HG03159 (cell line): Measurements from ENCODE around the gene CUL4B.
"Not testable (repeated sequence)": the region's sequence is repeated elsewhere in the genome, so short reads cannot be mapped to it uniquely, and the experiment has no call there.

Experiments used
- ATAC-seq: cut with Tn5 transposase; IDR thresholded peaks from one replicate; pipeline ENCODE4 v1.9.1; 2021; ENCODE audit warnings: mild to moderate bottlenecking, moderate library complexity; ENCODE audit not compliant: unreplicated experiment

CUL4B gene

DNA sequence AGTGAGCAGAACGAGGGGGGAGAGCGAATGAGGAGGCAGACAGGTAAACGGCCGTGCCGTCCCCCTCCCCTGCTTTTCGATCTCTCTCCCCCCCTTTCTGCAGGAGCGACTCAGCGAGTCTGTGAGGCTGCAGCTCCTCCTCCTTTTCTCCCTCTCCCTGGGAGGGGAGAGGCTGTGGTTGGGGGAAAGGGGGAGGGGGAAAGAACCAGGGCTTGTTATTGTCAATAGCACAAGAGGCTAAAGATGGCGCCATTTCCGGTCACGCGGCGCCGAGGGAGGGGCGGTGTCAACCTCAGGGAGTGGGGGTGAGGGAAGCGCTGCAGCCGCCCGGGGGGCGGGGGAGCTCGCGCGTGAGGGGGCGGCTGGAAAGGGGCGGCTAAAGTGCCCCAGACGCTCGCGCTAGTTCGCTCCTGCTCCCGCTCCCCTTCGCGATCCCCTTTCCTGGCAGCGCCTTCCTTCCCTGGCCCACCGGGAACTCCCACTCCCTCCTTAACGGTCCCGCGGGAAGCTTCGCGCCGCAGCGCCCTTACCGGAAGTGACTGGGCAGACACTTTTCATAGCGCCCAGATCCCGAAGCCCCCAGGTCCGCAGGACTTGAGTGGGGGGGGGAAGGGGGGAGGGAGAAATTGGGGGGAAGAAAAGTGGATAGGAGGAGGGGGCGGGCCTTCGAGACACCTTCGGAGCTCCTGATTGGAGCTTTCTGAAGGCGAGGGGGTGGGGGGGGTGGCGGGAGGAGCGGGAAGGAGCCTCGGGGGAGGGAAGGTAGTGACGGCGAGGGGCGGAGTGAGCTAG lies at the start of gene CUL4B:
TSS of gene CUL4B (minus strand) at position 121 of the 792 bp plus-strand sequence. CDS start 324 bp downstream, outside the sequence.
- peak; percentile 83 for ATAC-seq

DNA sequence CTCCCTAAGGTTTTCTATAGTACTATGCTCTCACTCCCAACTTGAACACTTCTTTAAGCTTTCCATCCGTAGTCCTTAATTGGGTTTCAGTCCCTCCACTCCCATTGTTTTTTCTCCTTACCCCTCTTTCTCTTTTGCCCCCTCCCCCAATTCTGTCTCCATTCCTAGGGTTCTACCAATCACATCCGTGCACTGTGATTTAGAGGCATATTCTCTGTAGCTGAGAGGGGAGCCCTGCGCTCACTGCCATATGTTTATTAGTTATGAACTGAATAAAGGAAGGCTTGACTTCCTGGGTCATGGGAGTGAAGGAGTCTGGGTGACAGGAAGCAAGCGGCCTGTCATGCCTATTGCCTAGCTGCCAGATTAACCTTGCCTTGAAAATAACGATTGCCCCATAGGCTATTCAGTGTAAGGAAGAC lies 43.6 kb upstream of the CUL4B start:
- ATAC-seq = peak; percentile 64

DNA sequence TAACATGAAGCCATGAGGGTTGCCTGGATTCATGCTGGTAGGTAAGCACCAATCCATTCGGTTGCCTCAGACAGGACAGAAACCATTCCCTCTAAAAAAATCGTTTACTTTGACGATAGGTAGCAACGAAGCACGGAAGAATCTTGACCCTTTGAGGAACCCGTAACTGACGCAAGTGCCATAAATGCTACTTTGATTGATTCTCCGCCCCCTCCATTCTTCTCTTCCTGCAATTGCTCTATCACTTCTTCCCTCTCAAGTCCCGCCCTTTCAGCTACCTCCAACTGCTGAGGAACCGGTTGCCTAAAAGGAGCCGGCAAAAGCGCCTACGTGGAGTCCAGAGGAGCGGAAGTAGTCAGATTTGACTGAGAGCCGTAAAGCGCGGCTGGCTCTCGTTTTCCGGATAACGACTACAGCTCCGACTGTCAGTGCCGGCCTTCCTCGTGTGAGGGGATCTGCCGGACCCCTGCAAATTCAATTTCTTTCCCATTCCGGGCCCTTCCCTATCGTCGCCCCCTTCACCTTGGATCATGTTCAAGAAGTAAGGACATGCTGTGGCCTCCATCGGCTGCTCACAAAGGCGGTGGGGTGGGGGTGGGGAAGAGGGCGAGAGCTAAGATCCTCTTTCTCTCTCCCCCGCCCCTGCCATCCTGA lies 43.1 kb upstream of the CUL4B start, which contains the start of gene MCTS1:
TSS of gene MCTS1 (plus strand) at position 395 of the 654 bp plus-strand sequence. CDS start at position 531, 136 bp downstream.
- peak; percentile 89 for ATAC-seq

DNA sequence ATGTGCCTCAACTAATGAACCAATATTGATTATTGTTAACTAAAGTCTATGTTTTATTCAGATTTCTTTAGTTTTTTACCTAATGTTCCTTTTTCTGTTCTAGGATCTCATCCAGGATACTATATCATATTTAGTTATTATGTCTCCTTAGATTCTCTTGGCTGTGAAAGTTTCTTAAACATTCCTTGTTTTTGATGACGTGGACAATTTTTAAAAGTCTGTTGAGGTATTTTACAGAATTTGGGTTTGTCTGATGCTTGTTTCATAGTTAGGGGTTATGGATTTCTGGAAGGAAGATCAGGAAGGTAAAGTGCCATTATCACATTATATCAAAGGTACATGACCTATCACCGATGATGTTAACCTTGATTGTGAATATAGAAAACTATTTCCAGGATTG lies 24.9 kb upstream of the CUL4B start:
- ATAC-seq = no peak

DNA sequence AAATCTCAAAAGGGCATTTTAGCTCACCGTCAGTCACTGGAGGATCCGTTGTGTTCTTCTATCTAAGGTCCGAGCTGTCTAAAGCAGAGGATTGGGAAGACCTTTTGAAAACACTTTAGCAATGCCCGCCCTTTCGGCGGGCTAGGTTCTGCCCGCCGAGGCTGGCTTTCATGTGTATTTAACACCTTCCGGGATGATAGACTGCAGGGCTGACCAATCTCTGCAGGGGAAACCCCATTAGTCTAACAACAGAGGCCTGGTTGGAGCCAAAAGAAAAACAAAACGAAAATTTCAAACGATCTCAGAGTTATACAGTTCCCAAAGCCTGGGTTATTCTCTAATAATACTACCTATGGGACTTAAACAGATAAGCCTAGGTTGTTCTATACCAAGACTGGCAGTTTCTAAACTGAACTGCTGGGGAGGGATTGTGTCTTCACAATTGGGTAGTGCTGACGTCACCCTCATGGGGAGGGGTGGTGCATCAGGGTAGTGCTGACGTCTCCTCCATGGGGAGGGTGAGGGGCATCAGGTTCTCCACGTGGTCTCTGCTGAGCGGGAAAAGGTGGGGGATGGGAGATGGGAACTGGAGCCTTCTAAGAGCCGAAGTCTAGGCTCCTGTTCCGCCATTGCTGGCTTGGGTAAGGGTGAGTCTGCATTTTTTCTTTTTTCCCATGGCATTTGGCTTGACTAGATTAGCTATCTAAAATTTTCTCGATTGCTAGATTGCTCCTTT lies 14.8 kb upstream of the CUL4B start:
- no peak for ATAC-seq

DNA sequence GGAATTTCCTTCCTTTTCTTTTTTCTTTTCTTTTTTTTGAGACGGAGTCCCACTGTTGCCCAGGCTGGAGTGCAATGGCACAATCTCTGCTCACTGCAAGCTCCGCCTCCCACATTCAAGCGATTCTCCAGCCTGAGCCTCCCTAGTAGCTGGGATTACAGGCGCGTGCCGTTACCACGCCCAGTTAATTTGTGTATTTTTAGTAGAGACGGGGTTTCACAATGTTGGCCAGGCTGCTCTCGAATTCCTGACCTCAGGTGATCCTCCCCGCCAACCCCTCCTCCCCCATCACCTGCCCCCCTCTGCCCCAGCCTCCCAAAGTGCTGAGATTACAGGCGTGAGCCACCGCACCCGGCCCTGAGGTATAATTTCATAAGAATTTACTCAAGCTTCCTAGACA lies 13.0 kb upstream of the CUL4B start:
- ATAC-seq = not testable (repeated sequence)

DNA sequence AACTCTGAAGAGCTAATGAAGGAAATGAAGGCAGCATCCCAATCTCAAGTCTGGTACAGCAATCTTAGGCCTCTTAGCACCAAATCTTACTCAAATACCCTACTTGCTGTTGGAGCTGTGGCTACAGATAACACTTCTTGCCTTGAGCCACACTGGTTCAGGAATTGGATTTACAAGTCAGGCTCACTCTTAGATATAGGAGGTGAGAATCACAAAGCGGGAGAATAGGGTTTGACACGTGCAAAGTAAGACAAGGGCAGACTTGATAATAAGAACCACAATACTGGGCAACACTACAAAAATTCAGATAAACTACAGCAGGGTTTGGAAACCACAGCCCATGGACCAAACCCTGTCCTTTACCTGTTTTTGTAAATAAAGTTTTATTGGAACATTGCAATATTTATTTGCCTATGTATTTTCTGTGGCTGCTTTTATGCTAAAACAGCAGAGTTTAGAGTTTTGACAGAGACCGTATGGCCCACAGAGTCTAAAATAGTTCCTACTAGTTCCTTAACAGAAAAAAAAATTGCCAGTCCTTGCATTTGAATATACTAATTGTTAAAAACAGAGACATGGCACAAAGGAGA lies 9.3 kb upstream of the CUL4B start:
- ATAC-seq = no peak

DNA sequence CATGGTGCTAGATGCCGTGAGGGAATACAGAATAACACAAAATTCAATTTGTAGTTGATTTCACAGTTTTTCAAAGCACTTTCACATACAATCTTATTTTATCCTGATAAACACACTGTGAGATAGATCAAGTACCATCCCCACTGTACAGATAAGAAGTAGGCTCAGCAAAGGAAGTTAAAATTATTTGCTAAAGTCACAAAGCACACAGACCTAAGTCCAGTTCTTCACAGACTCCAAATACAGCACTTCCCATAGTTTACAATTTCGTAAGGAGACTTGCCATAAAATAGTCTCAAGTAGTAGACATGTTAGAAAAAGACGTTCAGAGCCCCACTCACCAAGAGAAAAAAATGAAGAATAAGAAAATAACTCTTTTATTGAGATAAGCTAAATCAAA lies 7.8 kb upstream of the CUL4B start:
- ATAC-seq = no peak

DNA sequence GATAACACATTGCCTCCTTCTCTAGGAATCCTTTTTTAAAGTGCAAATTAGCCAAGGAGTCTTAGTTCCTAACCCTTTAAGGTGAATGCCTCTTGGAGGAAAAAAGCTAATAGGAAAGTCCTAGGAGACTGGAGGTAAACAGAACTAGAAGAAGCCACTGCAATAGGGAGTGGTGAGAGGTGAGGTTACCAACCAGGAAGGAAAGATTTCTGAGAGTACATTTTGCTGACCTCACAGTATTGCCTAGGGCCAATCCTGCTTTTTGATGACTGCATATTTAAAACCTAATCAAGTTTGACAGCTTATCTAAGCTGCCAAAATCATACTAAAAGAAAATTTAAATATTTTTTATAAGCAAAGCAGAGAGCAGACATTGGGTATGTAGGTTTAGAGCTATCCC lies 7.3 kb upstream of the CUL4B start:
- no peak for ATAC-seq

DNA sequence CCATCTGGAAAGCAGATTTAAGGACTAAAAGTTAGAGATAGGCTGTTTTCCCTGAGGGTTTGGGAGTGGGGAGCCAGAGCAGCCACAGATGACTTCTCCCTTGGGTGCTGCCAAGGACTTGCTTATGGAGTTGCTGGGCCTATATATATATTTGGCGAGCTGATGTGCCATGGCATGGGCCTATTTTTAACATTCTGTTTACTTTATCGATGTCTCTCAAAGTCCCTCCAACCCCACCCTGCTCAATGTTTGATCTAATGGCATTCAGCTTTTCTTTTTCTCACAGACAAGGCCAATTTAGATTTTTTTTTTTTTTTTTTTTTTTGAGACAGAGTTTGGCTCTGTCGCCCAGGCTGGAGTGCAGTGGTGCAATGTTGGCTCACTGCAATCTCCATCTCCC lies 6.1 kb upstream of the CUL4B start:
- no peak for ATAC-seq

DNA sequence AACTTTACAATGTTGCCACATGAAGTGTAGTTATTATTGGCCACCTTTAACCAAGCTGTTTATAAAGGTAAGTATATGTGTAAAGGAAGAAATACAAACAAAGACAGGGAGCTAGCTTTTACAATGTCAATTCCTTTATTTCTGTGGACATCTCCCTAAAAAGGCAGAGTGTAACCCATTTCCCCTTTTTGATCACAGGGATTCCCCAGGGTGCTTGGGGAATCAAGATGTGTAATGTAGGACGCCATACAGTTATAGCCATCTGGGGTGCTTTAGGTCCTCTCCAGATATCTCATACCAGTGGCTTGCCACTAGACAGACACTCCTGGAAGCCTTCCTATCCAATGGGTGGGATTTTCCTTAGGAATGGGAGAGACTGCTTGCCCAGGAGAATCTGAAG lies 4.2 kb upstream of the CUL4B start:
- no peak for ATAC-seq

DNA sequence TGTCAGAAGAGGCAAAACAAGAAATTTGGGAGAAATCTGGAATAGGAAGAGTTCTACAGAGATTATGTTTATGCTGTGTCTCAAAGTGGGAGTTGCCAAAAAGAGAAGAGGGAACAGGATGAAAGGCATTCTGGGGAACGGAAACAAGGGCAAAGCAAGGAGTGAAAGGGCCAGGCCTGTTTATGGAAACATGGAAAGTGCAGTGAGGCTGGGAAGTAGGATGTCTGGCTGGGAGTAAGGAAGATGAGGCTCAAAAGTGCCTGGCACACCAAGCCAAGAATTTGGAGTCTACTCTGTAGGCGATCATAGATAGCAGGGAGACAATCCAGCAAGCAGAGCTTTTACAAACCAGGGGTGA lies 1.8 kb upstream of the CUL4B start:
- ATAC-seq = no peak

DNA sequence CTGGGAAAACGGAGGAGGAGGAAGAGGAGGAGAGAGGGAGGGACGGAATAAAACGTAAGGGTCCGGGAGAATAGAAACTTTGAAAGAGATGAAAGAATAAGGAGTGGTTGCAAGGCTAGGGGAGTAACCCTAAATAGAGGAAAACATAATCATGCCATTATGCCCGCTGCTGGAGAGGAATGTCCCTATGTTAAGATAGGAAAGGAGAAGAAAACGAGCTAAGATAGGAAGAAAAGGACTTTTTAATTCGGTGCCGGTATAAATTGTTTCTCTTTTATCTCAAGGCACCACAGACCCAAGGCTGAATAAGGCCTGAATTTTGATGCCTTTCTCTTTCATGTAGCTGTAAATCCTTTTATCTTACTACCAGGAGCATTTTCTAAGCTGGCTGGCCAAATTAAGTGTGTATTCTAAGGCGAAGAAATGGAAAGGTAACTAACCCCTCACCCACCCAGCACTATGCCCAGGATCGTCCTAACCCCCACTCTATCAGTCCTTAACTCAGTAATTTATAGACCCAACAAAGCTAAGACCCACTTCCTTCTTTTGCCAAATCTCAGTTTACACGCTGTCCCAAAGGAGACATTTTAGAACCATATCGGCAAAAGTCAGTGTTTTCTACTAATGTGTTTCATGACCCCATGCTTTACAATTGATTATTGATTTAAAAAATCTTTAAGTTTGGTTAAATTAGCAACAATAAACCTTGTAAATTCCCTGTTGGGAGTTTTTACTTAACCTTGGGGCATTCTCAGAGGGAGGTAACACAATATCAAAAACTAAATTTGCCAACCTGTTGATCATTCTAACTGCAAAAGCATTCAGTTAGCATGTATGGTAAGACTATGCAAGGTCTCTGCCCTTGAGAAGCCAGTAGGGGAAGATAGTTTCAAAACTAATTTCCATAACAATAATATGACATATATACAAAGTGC lies 1.1 kb upstream of the CUL4B start:
- ATAC-seq = no peak

DNA sequence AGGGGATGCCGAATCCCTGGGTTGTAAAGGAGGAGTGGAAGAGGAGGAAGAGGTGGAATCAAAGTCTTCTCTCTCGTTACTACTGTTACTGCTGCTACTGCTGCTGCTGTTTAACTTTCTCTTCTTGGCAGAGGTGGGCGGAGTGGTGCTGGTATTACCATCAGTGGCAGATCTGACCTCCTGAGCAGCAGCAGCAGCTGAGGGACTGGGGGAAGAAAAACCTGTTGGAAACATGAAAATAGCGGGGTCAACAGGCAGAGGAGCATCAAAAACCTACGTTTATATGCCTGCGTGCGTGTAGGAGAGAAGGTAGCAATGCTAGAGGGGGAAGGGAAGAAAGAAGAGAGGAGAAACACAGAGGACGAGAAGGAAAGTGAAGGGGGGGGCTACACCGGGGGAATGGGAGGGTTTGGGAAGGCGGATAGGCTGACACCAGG lies 339 bp downstream of the CUL4B start:
- peak; percentile 29 for ATAC-seq

DNA sequence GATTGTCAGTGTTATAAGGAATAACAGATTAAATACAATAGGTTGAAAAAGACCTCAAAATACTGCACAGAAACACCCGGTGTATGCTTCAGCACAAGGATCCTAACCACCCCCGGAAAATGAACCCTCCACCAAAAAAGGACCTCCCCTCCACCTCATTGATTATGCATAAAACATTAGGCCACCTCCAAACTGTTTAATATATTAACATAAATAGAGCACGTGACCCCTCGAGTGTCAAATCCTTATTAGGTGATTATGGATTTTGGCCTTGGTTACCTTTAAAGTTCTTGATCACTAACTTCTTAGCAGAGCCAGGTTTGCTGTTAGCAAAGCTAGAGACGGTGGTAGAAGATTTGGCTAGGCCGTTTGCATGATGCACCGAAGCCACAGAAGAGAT lies 958 bp downstream of the CUL4B start:
- no peak for ATAC-seq

DNA sequence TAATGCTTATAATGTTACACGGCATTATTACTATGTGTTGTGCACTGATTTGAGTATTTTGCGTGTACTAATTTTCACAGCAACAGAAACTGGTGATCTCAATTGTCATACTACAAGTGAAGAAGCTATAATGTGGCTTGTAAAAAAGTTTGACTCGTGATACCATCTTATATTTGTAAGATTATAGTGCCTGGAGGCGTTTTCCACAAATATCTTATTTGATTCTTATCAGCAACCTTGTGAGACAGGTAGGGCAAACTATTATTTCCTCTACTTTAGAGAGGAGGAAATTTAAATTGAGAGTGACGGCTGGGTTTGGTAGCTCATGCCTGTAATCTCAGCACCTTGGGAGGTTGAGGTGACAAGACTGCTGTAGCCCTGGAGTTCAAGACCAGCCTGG lies 4.5 kb downstream of the CUL4B start:
- no peak for ATAC-seq

DNA sequence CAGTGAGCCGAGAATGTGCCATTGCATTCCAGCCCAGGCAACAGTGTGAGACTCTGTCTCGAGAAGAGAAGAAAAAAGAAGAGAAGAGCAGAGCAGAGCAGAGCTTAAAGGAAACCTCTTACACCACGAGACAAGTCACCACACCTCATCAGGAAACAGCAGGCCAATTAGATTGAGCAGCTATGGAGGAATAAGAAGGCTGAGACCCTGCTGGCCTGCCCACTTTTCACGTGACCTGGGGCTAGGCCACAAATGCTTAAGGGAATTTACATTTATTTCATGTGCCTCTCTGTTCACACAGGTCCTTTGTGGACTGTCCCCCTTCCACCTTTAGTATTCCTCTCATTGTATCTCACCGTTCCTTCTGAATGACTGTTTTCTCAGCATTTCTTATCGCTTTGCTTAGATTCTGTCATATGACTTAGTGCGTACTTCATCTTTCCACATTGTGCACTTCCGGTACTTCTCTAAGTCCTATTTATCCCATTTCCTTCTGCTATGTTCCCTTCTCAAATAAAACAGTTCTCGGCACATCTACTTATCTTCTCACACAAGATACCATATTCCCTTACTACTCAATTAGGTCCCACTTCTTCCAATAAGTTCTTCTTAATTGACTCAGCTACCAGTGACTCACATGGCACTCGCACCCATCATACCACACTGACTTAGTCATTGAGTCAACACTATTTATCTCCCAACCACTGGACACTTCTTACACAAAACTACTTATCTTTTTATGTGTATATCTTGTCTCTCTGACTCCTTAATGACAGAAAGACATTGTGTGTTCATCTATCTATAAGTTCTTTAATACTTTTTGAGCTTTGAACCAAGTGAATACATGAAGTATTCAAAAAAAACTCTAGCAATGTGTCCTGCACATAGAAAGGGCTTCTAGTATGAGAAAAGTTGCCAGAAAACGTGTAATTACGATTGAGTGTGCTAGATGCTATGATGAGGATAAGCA lies 11.0 kb downstream of the CUL4B start:
- no peak for ATAC-seq

DNA sequence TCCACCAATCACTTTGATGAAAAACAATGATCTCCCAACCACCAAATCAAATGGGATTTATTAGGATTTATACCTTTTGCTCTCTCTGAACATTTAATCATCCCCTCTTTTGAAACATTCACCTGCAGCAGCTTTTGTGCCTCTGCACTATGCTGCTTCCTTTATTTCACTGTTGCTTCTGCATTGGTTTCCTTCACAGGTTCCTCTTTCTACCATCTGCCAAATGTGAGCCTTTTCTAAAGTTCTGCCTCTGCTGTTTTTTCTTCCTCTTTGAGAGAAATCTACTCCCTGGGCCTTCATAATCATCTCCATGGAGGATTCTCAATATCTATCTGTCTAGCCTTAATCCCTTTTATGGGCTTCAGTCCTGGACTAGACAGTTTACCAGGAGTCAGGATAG lies 24.7 kb downstream of the CUL4B start:
- ATAC-seq = no peak
